Stimulated activated CD4-positive, alpha-beta T cell treated with anti-CD3 and anti-CD28 coated beads, Interleukin-12 subunit alpha, Interleukin-12 subunit beta, amount 100 ng/mL, for 48 hours (primary cell): ENCODE results near the gene NECTIN4.
"Not testable (repeated sequence)": the region's sequence is repeated elsewhere in the genome, so short reads cannot be mapped to it uniquely, and the experiment has no call there.

Source experiments
- DNase-seq, 3 donors: peaks; one replicate each; pipeline ENCODE4 v3.0.0-alpha.2; 2020; ENCODE audit warnings: low read depth in 2 of 3, low spot score in 1 of 3

NECTIN4 gene

DNA sequence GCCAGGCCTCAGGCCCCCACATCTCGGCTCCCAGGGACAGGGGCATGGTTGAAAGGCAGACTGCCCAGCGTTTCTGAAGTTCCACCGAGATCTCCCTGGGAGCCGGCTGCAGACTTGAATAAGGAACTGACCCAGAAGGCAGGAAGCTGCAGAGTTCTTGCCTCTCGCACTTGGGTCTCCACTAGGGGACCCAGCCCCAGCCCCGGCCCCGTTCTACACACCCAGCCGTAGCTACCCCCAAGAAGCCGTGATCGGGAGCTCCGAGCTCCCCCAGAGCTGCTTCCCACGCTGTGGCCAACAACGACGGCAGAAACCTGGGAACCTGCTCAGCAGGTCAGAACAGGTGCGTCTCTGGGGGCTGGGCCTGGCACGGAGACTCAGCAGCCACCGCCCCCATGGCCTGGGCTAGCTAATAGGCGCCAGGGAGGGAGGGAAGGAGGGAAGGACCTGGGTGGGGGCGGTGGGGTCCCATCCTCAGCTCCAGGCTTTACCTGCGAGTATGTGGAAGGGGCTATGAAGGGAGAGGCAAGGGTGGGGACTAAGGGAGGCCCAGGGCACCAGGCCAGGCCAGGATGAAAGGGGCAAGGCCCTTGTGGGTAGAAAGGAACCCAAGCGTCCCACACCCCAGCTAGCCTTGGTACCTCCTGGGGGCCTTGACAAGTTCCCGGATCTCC lies at the start of gene NECTIN4:
Gene NECTIN4 (minus strand): TSS at position 308 of the 674 bp plus-strand sequence. CDS start 262 bp downstream, at position 46.
- DNase-seq, result no peak

DNA sequence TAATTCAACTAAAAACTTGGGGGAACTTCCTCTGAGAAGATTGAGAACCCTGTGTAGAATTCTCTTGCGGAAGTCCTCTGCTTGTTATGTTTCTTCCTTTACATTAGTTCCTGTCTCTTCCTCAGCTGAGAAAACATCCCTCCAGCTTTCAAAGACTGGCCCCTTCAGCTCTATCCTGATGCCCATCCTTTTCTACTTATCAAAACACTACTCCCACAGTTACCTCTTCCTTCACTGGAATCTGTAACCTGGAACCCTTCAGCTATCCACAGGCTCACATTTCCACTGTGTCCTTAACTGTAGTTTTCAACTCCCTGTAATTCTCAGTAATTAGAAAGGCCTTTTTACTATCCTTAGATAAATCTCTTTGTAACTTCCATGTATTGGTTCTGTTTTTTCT lies 49.1 kb upstream of the NECTIN4 start:
- no peak for DNase-seq

DNA sequence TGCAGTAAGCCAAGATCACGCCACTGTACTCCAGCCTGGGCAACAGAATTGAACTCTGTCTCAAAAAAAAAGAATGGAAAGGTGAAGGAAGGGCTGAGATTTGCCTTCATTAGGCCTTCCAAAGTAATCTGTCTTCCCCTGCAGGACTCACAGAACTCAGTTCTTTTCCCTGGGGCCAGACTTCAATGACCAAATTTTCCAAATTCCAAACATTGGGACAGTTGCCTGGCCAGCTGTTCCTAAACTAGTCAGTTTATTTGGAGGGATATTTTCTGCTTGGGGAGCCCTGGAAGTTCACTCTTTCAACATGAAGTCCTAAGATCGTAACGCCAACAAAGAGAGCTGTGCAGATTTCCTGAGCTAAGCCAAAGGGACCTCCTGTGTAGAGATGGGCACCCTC lies 48.5 kb upstream of the NECTIN4 start:
- no peak for DNase-seq

DNA sequence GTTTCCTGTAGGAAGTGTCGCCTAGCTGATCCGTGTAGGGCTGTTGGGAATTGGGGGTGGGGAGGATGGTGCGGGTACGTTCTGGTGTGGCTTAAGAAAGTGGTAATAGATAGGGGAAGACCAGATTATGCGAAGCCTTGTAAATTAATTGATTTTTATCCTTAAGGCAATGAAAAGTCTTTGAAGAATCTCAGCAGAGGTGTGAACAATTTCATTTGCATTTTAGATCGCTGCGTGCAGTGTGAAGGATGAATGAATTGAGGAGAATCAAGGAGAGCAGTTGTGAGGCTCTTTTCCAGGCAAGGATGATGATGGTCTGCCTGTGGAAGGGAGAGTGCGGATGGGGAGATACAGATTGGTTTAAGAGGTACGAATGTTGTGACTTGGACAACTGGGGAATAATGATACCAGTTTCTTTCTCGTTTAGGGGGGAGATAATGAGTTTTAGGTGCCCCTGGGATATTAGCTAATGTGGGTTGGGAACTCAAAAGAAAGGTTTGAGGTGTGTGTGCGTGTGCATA lies 43.9 kb upstream of the NECTIN4 start:
- DNase-seq, result no peak

DNA sequence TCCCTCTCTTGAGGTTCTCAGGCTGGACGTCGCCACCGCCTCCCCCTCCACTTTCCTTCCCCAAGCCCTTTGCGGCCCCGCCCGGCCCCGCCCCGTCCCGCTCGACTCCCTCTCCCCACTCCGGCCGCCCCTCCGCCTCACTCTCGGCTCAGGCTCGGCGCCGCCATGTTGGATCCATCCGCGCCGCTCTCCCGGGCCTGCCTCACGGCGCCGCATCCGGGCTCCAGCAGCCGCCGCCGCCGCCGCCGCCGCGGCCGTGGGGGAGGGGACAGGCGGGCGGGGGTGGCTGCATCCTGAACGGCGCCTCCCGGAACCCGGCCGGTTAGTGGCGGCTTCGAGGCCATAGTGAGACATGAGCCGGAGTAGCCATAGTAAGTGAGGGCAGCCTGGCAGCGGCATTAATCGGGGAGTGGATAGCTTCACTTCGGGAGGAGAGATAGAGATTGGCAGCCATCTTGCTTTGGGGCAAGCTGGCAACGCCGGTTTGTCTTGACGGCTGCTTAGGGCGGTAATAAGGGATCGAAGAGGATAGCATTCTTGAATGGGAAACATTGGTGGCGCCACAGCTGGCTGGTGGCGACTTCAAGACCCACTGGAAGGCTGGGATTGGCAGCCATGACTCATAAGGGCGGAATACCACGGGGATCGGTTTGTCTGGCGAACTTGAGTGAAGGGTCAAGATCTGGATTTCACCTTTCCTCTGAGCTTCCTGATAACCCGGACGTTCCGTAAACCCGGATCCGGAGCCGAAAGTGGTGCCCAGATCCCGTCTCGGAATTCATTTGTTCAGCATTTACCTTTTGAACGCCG lies 43.3 kb upstream of the NECTIN4 start, which contains the start of gene DEDD:
Gene DEDD (minus strand): TSS at position 258 of the 810 bp plus-strand sequence. CDS start 8,205 bp downstream, outside the sequence.
- DNase-seq, result peak; percentile 80 to 89 (median 82)

DNA sequence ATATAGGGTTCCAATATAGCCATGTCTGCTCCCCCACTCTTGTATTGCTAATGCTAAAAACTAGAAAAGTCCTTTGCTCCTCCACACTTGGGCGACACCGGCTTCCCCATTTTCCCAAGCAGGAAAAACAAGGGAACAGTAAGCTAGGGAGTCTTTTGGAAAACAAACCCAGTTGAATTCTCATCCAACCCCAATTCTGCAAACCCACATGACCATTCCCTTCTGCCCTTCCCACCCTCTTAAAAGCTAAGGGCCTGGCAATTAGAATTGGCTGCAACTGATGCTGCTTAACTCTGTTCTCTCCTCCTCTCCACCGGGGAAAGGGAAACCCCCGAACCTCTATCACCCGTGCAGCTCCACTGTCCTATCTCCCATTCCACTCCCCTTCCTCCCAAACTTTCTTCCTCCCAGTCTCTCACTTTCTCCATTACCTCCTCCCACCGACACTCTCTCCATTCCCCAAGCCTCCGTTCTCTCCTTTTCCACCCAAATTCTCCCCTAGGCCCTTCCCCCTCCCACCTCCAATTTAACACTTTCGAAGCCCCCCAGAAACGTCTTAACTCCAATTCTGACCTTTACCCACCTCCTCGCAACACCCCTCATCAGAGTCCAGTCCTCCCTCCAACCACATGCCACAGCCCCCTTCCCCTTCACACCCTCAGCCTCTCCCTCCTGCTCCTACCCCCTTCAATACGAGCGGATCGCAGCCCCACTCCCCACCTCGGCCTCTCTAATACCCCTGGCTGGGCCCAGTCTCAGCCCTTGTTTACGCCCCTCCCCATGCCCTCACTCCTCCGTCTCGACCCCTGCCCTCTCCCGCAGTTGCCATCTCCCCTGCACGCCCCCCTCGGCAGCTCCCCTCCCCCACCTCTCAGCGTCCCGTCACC lies 42.4 kb upstream of the NECTIN4 start:
- DNase-seq, result no peak

DNA sequence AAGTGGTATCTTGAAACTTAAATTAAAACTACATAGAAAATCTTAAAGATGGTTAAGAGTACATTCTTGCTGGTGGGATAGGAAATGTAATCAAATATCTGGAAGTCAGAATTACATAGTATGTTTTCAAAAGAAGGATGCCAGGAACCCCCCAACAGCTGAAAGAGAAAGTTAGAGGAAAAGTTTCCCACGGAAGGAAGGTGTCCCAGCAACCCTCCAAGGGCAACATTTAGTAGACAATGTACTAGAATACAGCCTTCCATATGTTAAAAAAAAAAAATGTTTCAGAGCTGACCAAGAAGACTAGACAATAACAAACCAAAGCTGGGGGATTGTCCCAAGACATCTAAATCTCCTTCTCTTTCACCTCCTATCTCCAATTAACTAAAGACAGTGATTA lies 40.9 kb upstream of the NECTIN4 start:
- DNase-seq, result no peak

DNA sequence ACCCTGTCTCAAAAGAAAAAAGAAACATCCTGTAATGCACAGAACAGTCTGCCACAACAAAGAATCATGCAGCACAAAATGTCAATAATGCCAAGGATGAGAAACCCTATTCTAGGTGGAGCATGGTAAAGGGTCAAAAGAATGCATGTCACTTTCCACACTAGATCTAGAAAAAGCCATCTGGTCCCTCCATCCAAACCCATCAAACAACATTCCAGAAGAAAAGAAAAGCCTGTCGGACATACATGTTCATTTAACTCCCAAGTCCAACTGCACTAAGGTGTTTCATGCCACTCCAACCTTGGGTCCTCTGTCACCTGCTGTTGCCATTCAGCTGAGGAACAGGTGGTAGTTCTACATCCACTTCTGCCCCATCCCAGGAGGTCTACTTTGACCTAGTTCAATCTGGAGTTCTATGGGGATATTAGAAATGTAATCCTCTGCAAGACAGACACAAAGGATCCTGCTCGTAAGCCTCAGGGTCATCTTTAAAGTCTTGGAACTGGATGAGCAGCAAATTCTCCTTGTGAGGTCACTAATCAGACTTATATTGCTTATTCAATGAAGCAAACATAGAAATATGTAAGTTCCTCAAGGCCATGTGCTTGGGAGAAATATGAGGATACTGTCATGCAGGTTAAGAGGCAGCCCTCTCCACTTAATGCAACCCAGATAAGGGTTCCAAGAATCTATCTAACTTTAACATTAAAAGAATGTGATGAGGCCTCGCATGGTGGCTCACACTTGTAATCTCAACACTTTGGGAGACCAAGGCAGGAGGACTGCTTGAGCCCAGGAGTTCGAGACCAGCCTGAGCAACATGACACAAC lies 39.4 kb upstream of the NECTIN4 start:
- no peak for DNase-seq

DNA sequence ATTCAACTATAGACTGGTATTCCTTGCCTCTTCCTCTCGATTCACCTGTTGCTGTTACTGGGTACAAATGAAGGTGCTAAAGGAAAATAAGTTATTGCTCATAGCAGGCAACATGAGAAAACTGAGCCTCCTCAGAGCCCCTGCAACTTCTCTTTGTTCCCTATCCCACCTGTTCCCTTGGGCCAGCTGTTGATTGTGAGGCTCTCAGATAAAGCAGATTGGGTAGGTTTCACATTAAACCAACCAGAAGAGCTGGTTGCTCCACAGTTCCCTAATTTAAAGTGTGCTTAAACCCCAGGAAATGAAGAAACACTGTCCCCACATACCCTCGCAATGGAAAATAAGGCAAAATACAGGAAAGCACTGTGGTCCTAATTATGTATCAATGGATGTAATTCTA lies 38.3 kb upstream of the NECTIN4 start:
- no peak for DNase-seq

DNA sequence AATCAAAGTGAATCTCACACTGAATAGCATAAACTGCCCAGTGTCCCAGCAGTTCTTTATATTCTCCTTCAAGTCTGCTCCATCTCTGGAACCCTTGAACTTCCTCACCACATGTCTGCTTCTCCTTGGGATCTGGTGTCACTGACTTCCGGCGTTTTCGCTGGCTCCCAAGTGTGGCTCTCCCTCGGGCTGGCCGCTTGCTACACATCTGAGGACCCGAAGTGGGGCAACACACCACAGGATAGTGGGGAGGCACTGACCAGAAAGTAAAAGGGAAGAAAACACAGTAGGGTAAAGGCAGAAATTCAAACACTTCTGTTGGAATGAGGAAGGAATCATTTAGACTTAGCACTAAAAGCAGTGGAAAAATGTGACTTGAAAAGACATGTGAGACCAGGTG lies 33.6 kb upstream of the NECTIN4 start:
- no peak for DNase-seq

DNA sequence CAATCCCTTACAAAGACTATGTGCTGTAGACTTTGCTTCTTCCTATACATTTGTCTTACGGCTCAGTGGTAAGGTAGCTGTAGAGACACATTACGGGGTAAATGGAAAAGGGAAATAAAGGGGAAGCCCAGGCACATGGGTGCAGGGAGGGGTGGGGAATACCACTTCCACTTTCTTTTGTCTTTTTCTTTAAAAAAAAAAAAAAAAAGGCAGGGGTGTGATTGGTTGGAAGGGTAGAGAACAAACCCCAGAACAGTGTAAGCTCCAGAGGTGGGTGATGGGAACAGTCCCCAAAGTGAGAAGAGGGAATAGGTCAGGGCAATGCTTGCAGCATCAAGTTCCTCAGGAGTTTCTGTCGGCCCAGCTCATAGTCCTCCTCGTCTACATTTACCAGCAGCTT lies 32.5 kb upstream of the NECTIN4 start:
- no peak for DNase-seq

DNA sequence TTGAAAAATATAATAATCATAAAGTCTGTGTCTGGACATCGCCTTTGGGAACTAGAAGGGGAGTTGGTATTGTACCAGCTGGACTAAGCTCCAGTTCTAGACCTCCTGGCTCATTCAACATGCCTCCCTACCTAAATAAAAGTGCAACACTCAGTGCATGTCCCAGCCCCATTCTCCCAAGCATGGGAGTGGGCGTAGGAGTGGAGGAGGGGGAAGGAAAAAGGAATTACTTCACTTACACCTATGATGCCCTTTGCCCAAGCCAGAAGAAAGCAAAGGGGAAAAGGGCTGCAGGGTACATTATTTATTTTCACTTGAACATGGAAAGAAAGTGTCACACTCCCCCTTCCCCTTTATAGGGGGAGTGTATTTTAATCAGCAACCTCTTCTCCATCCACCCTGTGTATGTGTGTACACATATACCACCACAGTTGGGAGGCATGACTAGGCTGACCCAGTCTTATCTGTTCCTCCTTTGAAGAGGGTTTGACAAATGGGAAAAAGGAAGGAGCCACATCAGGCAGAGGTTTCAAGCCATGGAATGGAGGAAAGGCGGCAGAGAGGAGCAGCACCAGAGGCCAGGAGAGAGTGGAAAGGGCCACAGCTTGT lies 31.8 kb upstream of the NECTIN4 start:
- no peak for DNase-seq

DNA sequence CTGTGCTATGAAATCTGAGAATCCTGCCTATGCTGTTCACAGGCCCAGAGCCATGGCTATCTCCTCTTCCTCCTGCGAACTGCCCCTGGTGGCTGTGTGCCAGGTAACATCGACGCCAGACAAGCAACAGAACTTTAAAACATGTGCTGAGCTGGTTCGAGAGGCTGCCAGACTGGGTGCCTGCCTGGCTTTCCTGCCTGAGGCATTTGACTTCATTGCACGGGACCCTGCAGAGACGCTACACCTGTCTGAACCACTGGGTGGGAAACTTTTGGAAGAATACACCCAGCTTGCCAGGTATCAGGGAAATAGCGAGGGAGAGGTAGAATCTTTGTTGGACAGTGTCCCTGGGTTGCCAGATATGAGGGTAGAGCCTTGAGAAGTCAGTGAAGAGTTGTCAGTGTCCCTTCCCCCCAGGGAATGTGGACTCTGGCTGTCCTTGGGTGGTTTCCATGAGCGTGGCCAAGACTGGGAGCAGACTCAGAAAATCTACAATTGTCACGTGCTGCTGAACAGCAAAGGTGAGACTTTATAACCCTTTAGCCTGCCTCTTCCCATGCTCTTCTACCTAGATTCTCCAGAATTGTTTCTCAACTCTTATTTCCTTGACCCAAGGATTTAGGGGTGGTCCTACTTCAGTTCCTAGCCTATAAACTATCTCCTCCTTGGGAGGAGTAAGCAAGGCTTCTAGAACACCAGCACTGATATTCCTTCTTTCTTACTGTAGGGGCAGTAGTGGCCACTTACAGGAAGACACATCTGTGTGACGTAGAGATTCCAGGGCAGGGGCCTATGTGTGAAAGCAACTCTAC lies 29.9 kb upstream of the NECTIN4 start:
- DNase-seq, result peak; percentile 56 to 70 (median 64)

DNA sequence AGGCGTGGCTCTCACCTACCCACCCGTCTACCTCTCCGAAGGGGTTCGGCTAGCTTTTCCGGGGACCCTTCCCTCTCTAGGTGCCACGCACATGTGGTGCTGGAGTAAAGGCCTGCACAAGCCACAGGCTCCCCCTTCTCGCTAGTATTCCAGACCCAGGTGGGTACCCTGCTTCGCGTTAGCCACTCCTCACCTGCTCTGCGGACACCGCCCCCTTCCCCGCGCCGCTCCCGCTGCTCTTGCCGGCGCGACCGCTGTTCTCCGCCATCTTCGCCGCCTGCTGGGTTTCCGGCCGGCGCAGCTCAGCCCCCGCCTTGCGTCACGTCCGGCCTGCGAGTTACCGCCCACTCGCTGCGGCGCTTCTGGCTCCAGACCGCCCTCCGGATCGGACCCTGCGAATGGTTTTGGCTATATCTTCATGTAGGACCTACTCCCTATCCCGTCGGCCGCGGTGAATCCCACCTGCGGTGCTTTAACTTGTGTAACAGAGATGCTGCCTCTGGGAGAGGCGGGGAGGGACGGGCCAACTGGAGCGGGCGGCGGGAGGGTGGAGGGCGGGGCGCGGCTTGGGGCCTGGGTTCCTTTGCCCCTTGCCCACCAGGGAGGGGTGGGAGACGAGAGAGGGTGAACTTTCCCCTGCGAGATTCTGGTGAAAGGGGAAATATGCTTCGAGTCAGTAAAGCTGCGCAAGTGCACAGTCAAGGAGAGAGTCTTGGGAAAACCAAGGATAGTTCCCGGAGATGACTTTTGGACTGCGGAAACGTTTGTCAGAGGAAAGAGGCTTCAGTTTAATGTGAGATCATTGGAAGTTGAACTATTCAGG lies 28.6 kb upstream of the NECTIN4 start, which contains the start of the genes NIT1 and PFDN2:
Gene NIT1 (plus strand): TSS at position 347 of the 823 bp plus-strand sequence. CDS start 72 bp downstream, at position 419.
Gene PFDN2 (minus strand): TSS at position 279 of the 823 bp plus-strand sequence. CDS start 11 bp downstream, at position 268.
- peak; percentile 74 to 86 (median 76) for DNase-seq

DNA sequence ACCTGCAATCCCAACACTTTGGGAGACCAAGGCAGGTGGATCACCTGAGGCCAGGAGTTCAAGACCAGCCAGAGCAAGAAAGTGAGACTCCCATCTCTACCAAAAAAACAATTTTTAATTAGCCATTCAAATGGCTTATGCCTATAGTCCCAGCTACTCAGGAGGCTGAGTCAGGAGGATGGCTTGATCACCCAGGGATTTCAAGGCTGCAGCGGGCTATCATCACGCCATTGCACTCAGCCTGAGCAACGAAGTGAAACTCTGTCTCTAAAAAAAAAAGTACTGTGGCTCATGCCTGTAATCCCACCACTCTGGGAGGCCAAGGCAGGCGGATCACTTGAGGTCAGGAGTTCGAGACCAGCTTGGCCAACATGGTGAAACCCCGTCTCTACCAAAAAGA lies 26.6 kb upstream of the NECTIN4 start:
- not testable (repeated sequence) for DNase-seq

DNA sequence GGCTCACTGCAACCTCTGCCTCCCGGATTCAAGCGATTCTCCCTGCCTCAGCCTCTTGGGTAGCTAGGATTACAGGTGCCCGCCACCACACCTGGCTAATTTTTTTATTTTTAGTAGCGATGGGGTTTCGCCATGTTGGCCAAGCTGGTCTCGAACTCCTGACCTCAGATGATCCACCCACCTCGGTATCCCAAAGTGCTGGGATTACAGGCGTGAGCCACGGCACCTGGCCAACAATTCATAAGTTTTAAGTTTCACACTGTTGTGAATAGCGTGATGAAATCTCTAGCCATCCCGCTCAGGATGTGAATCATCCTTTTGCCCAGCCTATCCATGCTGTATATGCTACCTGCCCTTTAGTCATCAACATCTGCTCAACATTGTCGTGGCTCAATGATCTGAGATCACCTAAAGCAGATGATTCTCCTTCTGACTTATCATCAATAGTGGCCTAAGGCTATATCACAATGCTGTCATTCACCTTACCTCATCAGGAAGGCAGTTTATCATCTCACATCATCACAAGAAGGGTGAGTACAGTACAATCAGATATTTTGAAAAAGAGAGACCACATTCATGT lies 25.9 kb upstream of the NECTIN4 start:
- DNase-seq, result peak in 1 of 3 donors; percentile 49

DNA sequence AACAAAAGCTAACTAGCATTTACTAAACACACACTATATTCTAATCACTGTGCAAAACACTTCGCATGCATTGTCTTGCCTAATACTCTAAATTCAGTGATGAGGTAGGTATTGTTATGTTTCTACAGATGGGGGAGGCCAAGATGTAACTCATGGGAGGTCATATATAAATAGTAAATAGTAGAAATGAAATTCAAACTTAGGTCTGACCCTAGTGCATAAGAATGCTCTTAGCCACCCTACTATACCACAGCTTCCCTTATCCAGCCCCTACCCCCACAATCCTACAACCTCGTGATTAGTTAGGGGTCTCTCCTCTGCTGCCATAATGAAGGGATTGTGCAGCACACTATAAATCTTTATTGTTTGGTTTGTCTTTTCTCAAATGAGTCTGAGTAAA lies 25.2 kb upstream of the NECTIN4 start:
- no peak for DNase-seq

DNA sequence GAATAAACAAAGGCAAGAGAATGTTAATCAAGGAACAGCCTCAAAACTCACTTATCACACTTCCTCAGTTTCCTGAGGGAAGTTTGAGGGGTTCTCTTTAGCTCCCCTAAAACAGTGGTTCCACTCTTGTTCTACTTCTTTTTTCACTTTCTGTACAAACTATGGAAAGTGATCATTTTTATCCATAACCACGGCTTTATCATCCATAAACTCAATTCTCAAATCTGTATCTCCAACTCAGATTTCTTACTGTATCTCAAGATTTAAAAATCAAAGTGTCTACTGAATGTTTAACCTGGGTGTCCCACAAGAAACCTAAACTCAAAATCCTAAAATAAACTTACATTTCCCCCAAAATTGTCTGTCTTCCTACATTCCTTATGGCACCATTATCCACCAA lies 24.6 kb upstream of the NECTIN4 start:
- no peak for DNase-seq
